Measurements from ENCODE around the gene RNF167. TPM values are rescaled to one million over a fixed set of nuclear protein-coding genes. Genes with fewer than 3 reads are reported as not detected.

RNF167 gene
- total and polyA plus RNA-seq, 2 of the 13 experiments (the other 11 are each of a cell fraction or from before 2014, with no cell fraction given): 44.1 to 45.4 TPM

DNA sequence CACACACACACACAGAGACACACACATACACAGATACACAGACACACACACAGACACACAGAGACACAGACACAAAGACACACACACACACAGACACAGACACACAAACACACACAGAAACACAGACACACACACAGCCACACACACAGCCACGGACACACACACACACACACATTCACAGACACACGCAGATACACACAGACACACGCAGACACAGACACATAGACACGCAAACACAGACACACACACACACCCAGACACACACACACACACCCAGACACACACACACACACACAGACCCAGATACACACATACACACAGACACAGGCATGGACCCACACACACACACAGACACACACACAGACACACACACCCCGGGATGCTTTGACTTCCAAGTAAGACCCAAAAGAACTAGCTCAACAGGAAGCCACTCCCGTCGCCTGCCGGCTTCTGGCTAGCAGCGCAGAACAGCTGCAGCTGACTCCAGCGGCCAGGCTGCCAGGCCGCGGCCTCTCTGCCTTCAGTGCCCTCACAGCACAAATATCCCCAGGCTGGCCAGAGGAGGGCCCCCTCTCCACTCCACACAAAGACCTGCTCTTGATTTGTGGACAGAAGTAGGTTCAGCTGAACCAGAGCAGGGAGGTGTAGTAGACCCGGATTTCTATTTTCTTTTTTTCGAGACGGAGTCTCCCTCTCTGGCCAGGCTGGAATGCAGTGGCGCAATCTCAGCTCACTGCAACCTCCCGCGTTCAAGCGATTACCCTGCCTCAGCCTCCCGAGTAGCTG, 31.2 kb upstream of the RNF167 start (continued):
- TF ChIP-seq ZHX2 (IDR thresholded peaks at IDR 0.05; ENCODE audit: low read depth): no peak
- TF ChIP-seq ZHX2 (CRISPR knock-in tag; IDR thresholded peaks at IDR 0.05; ENCODE audit: borderline replicate concordance): no peak
- TF ChIP-seq REL (CRISPR knock-in tag; conservative IDR thresholded peaks at IDR 0.05): peak; percentile 80; the same call in 1 of the 2 replicates
- no peak for TF ChIP-seq ZNF569 (CRISPR knock-in tag; IDR thresholded peaks at IDR 0.05; ENCODE audit: borderline replicate concordance)
- 0 out of 2 replicates have a peak, but pooled peaks have one; percentile 63 for TF ChIP-seq KDM3A (CRISPR knock-in tag; IDR thresholded peaks at IDR 0.05; ENCODE audit: low read depth)
- TF ChIP-seq KLF6 (CRISPR knock-in tag; IDR thresholded peaks at IDR 0.05): no peak
- no peak for TF ChIP-seq ZNF777 (CRISPR knock-in tag; IDR thresholded peaks at IDR 0.05)
- TF ChIP-seq ARID4A (CRISPR knock-in tag; IDR thresholded peaks at IDR 0.05; ENCODE audit: borderline replicate concordance): peak; percentile 66
- no peak for TF ChIP-seq ZNF615 (CRISPR knock-in tag; IDR thresholded peaks at IDR 0.05; ENCODE audit: borderline replicate concordance)
- TF ChIP-seq ZNF564 (CRISPR knock-in tag; IDR thresholded peaks at IDR 0.05): no peak
- no peak for TF ChIP-seq FIP1L1 (IDR thresholded peaks at IDR 0.05; ENCODE audit: borderline replicate concordance, insufficient read depth, low read depth, low read length)
- no peak for TF ChIP-seq NCOA5 (CRISPR knock-in tag; IDR thresholded peaks at IDR 0.05)
- TF ChIP-seq ONECUT2 (CRISPR knock-in tag; IDR thresholded peaks at IDR 0.05): no peak
- TF ChIP-seq ZSCAN29 (CRISPR knock-in tag; conservative IDR thresholded peaks at IDR 0.05): no peak
- no peak for TF ChIP-seq ZNF878 (CRISPR knock-in tag; IDR thresholded peaks at IDR 0.05)
- TF ChIP-seq DR1 (CRISPR knock-in tag; IDR thresholded peaks at IDR 0.05): no peak; the same call in 1 of the 2 replicates

Data from HepG2 (cell line).